ENCODE measurements around the gene KCTD2.

DNA sequence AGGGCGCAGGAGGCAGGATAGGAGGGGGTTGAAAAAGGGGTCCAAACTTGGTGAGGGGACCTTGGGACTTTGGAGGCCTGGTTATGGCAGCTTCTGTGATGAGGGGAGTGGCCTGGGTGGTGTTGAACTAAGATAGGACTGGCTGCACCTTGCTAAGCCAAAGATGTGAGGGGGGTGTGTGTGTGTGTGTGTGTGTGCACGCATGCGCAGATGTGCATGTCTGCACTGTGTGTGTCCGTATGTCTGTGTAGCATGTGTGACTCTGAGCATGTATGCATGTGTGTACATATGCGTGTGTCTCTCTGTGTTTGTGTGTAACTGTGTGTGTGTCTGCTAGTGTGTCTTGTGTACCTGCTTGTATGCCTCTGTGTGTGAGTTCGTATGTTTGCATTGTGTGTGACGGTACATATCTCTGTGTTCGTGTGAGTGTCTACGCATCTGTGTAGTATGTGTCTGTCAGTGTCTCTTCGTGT, 44.9 kb downstream of the KCTD2 start:
- TF ChIP-seq CREM (IDR thresholded peaks at IDR 0.05; ENCODE audit: low read depth): no peak
- TF ChIP-seq CBX3 (IDR thresholded peaks at IDR 0.05; ENCODE audit: borderline replicate concordance in 1 of 2, low read length in 2 of 2): no peak
- peak; percentile 67 for TF ChIP-seq CBFA2T3 (IDR thresholded peaks at IDR 0.05)
- no peak for TF ChIP-seq EGR1 (conservative IDR thresholded peaks at IDR 0.05)
- no peak for TF ChIP-seq KLF1 (tag; IDR thresholded peaks at IDR 0.05)
- TF ChIP-seq, protein P1, sequence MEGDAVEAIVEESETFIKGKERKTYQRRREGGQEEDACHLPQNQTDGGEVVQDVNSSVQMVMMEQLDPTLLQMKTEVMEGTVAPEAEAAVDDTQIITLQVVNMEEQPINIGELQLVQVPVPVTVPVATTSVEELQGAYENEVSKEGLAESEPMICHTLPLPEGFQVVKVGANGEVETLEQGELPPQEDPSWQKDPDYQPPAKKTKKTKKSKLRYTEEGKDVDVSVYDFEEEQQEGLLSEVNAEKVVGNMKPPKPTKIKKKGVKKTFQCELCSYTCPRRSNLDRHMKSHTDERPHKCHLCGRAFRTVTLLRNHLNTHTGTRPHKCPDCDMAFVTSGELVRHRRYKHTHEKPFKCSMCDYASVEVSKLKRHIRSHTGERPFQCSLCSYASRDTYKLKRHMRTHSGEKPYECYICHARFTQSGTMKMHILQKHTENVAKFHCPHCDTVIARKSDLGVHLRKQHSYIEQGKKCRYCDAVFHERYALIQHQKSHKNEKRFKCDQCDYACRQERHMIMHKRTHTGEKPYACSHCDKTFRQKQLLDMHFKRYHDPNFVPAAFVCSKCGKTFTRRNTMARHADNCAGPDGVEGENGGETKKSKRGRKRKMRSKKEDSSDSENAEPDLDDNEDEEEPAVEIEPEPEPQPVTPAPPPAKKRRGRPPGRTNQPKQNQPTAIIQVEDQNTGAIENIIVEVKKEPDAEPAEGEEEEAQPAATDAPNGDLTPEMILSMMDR (IDR thresholded peaks at IDR 0.05 in 2 of 3, conservative IDR thresholded peaks at IDR 0.05 in 1 of 3; ENCODE audit: insufficient read depth in 2 of 3, low read depth in 1 of 3, low read length in 3 of 3): no peak
- no peak for TF ChIP-seq MAFK (IDR thresholded peaks at IDR 0.05; ENCODE audit: low read length)
- TF ChIP-seq, protein P2, sequence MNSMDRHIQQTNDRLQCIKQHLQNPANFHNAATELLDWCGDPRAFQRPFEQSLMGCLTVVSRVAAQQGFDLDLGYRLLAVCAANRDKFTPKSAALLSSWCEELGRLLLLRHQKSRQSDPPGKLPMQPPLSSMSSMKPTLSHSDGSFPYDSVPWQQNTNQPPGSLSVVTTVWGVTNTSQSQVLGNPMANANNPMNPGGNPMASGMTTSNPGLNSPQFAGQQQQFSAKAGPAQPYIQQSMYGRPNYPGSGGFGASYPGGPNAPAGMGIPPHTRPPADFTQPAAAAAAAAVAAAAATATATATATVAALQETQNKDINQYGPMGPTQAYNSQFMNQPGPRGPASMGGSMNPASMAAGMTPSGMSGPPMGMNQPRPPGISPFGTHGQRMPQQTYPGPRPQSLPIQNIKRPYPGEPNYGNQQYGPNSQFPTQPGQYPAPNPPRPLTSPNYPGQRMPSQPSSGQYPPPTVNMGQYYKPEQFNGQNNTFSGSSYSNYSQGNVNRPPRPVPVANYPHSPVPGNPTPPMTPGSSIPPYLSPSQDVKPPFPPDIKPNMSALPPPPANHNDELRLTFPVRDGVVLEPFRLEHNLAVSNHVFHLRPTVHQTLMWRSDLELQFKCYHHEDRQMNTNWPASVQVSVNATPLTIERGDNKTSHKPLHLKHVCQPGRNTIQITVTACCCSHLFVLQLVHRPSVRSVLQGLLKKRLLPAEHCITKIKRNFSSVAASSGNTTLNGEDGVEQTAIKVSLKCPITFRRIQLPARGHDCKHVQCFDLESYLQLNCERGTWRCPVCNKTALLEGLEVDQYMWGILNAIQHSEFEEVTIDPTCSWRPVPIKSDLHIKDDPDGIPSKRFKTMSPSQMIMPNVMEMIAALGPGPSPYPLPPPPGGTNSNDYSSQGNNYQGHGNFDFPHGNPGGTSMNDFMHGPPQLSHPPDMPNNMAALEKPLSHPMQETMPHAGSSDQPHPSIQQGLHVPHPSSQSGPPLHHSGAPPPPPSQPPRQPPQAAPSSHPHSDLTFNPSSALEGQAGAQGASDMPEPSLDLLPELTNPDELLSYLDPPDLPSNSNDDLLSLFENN (IDR thresholded peaks at IDR 0.05; ENCODE audit: low read depth in 2 of 2, low read length in 2 of 2): no peak
- no peak for TF ChIP-seq MYC (IDR thresholded peaks at IDR 0.05; ENCODE audit: low read depth, low read length)
- no peak for TF ChIP-seq MYC (CRISPR knock-in tag; IDR thresholded peaks at IDR 0.05; ENCODE audit: borderline replicate concordance, low read depth)
- TF ChIP-seq SNRNP70 (optimal IDR thresholded peaks at IDR 0.05; ENCODE audit: low read depth, low read length): no peak
- no peak for TF ChIP-seq TCF7L2 (IDR thresholded peaks at IDR 0.05; ENCODE audit: low read depth, low read length)
- TF ChIP-seq MAZ (CRISPR knock-in tag; conservative IDR thresholded peaks at IDR 0.05 in 1 of 2, IDR thresholded peaks at IDR 0.05 in 1 of 2): no peak
- TF ChIP-seq NCOA1 (IDR thresholded peaks at IDR 0.05; ENCODE audit: low read depth): peak; percentile 30; the same call in 1 of the 2 replicates
- TF ChIP-seq POLR2AphosphoS5 (IDR thresholded peaks at IDR 0.05; ENCODE audit: control insufficient read depth, insufficient read depth, low read depth, low read length): no peak
